Measurements from ENCODE around the gene DERL2. TPM values are rescaled to one million over a fixed set of nuclear protein-coding genes. Genes with fewer than 3 reads are reported as not detected.

Gene DERL2
- total and polyA plus RNA-seq, 2 of the 4 experiments (the other 2 are of a cell fraction) = 27.4 to 44.2 TPM

DNA sequence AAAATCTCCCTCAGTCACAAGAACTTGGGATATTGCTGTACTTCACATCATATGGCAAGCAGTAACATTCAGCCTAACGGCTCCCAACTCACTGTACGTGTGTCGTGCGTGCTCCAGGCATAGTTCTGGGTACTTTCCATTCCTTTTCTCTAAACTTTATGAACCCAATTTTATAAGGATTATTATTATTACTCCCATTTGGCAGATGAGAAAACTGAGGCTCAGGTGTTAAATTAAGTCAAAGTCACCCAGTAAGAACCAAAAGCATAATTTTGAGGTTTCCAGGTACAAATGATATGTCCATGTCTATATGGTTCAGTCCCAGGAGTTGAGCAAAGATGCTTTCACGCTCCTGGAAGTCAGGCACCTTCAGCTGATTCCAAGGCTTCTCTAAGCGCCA, 42.2 kb downstream of the DERL2 start:
- Histone ChIP-seq H4K20me1 (ENCODE audit: insufficient read depth, low read length) (no peaks in the 10 kb centered on the region), H3K4me2 (ENCODE audit: low read depth, low read length) (no peak overlapping the region), H2AFZ (replicated peaks; ENCODE audit: low read length, poor library complexity) (no peak overlapping the region), H3K23ac (ENCODE audit: low read depth, low read length) (no peak overlapping the region), H3K79me1 (ENCODE audit: low read depth in 1 of 2, low read length in 2 of 2) (peaks cover 8 to 20% of the 10 kb centered on the region in 2 experiments; a peak in 3 of 4 replicates), H2BK120ac (ENCODE audit: low read depth, low read length) (no peak overlapping the region), H3K4me3 (ENCODE audit: insufficient read depth, low read depth, low read length) (no peak overlapping the region), H3K4me1 (ENCODE audit: control insufficient read depth, insufficient read depth, low read length) (no peaks in the 10 kb centered on the region), H2BK15ac (ENCODE audit: low read depth, low read length) (no peak overlapping the region), H3K56ac (ENCODE audit: extremely low read depth, insufficient read depth, low read length) (no peak overlapping the region), H3K27ac (ENCODE audit: insufficient read depth, low read length) (no peak overlapping the region), H3K27me3 (ENCODE audit: control insufficient read depth, insufficient read depth, low read length) (no peaks in the 10 kb centered on the region), H2AK5ac (ENCODE audit: low read depth, low read length) (no peak overlapping the region), H3K9ac (ENCODE audit: low read depth, low read length) (no peak overlapping the region), H3K14ac (replicated peaks; ENCODE audit: low read depth, low read length) (no peak overlapping the region), H3K4ac (ENCODE audit: low read depth, low read length) (no peak overlapping the region), H3K36me3 (ENCODE audit: control insufficient read depth, insufficient read depth, low read length) (peaks cover 31% of the 10 kb centered on the region), H2BK5ac (ENCODE audit: low read depth, low read length, poor library complexity, severe bottlenecking) (no peak overlapping the region), H2AK9ac (replicated peaks; ENCODE audit: low read depth, low read length, poor library complexity) (no peak overlapping the region), H4K8ac (ENCODE audit: low read depth in 2 of 2, low read length in 2 of 2) (no peak overlapping the region), H3K9me3 (ENCODE audit: control insufficient read depth, insufficient read depth, low read length) (no peaks in the 10 kb centered on the region), H4K91ac (ENCODE audit: insufficient read depth, low read depth, low read length) (no peak overlapping the region), H2BK20ac (ENCODE audit: low read depth, low read length) (no peak overlapping the region), H3K9me1 (ENCODE audit: insufficient read depth, low read length) (no peaks in the 10 kb centered on the region), H4K5ac (ENCODE audit: low read depth, low read length) (no peak overlapping the region), H3K18ac (ENCODE audit: low read depth, low read length) (no peak overlapping the region)
- in situ Hi-C loops (cut with MboI; ENCODE audit: low sequenced_read_pairs) = loop anchor here (5.0 kb wide), 1 partner anchor 196 kb away; no protein-coding TSS in a partner anchor
- BruUV-seq (replicated peaks) = no TSS peak
- dilution Hi-C loops (cut with HindIII; ENCODE audit: low sequenced_read_pairs, unreplicated experiment) = no loop called here
- POLR2A ChIA-PET (ENCODE audit: unreplicated experiment) = no interaction called here
- DNase-seq = no peak
- CTCF ChIA-PET = no interaction called here
- intact Hi-C loops (cut with micrococcal nuclease) = no loop called here
- TF ChIP-seq MXI1 (IDR thresholded peaks at IDR 0.05; ENCODE audit: borderline replicate concordance, low read depth, low read length) (no peak), MAFK (IDR thresholded peaks at IDR 0.05; ENCODE audit: low read depth, low read length) (no peak), POLR2A (IDR thresholded peaks at IDR 0.05; ENCODE audit: low read depth, low read length) (no peak), CHD1 (IDR thresholded peaks at IDR 0.05; ENCODE audit: low read depth, low read length) (no peak), MAZ (IDR thresholded peaks at IDR 0.05; ENCODE audit: borderline replicate concordance, low read depth, low read length) (no peak), USF2 (IDR thresholded peaks at IDR 0.05; ENCODE audit: low read depth, low read length) (no peak), BHLHE40 (IDR thresholded peaks at IDR 0.05; ENCODE audit: low read depth, low read length) (no peak), RFX5 (IDR thresholded peaks at IDR 0.05; ENCODE audit: low read depth, low read length) (no peak), FOS (IDR thresholded peaks at IDR 0.05; ENCODE audit: low read depth, low read length) (no peak), RCOR1 (IDR thresholded peaks at IDR 0.05; ENCODE audit: insufficient replicate concordance, low read length) (no peak), SMC3 (IDR thresholded peaks at IDR 0.05; ENCODE audit: low read depth, low read length) (no peak), RAD21 (IDR thresholded peaks at IDR 0.05; ENCODE audit: low read length) (no peak), CEBPB (IDR thresholded peaks at IDR 0.05; ENCODE audit: low read depth, low read length) (no peak), ELK1 (IDR thresholded peaks at IDR 0.05; ENCODE audit: borderline replicate concordance, low read depth, low read length) (no peak), NFE2L2 (IDR thresholded peaks at IDR 0.05; ENCODE audit: low read depth, low read length) (no peak)
- TF ChIP-seq, protein P1, sequence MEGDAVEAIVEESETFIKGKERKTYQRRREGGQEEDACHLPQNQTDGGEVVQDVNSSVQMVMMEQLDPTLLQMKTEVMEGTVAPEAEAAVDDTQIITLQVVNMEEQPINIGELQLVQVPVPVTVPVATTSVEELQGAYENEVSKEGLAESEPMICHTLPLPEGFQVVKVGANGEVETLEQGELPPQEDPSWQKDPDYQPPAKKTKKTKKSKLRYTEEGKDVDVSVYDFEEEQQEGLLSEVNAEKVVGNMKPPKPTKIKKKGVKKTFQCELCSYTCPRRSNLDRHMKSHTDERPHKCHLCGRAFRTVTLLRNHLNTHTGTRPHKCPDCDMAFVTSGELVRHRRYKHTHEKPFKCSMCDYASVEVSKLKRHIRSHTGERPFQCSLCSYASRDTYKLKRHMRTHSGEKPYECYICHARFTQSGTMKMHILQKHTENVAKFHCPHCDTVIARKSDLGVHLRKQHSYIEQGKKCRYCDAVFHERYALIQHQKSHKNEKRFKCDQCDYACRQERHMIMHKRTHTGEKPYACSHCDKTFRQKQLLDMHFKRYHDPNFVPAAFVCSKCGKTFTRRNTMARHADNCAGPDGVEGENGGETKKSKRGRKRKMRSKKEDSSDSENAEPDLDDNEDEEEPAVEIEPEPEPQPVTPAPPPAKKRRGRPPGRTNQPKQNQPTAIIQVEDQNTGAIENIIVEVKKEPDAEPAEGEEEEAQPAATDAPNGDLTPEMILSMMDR (conservative IDR thresholded peaks at IDR 0.05; ENCODE audit: low read depth, low read length) = no peak
- ATAC-seq (ENCODE audit: low read depth) = no peak
- 100% methylated on average over 2 of the region's 6 CpGs; no CpG with 5 or more reads in 1 of the 2 experiments for WGBS, 2 experiments (ENCODE audit: extremely low coverage in 2 of 2, insufficient read length in 1 of 2)

Measured in IMR-90 (cell line).